ENCODE results near the gene CNOT10.
"Not testable (repeated sequence)": the region's sequence is repeated elsewhere in the genome, so short reads cannot be mapped to it uniquely, and the experiment has no call there.

Gene CNOT10

GRCh38 chr3:32646761-32647160 is 38.2 kb upstream of the CNOT10 start:
- Histone ChIP-seq H3K27me3 (ENCODE audit: low read length) (no peaks in the 10 kb centered on the region), H3K36me3 (ENCODE audit: low read length) (no peaks in the 10 kb centered on the region), H3K4me3 (ENCODE audit: insufficient read depth, low read length, poor library complexity, severe bottlenecking) (no peak overlapping the region), H2AFZ (ENCODE audit: low read depth, low read length, severe bottlenecking) (no peak overlapping the region), H3K4me2 (ENCODE audit: low read depth, low read length, poor library complexity, severe bottlenecking) (no peak overlapping the region), H3K79me2 (ENCODE audit: insufficient read depth, low read length) (no peaks in the 10 kb centered on the region), H3K9ac (ENCODE audit: low read length) (no peak overlapping the region), H3K9me3 (ENCODE audit: insufficient read depth, low read length) (no peaks in the 10 kb centered on the region), H3F3A (ENCODE audit: insufficient read depth) (no peaks in the 10 kb centered on the region), H3K9me2 (replicated peaks; ENCODE audit: insufficient read depth, low read length) (no peaks in the 10 kb centered on the region), H3K27ac (ENCODE audit: low read depth, low read length) (no peak overlapping the region), H4K20me1 (ENCODE audit: low read depth, low read length) (no peaks in the 10 kb centered on the region)
- TF ChIP-seq EZH2phosphoT487 (conservative IDR thresholded peaks at IDR 0.05; ENCODE audit: low read length): no peak
- TF ChIP-seq CTCF (IDR thresholded peaks at IDR 0.05; ENCODE audit: insufficient read depth, low read length, poor library complexity, severe bottlenecking): no peak

GRCh38 chr3:32652337-32653100 is 32.5 kb upstream of the CNOT10 start:
- H3K4me2 ChIP-seq (ENCODE audit: low read depth, low read length, poor library complexity, severe bottlenecking); H4K20me1 ChIP-seq (ENCODE audit: low read depth, low read length); H3K9me2 ChIP-seq (replicated peaks; ENCODE audit: insufficient read depth, low read length); H3K36me3 ChIP-seq (ENCODE audit: low read length); H3F3A ChIP-seq (ENCODE audit: insufficient read depth); H3K4me3 ChIP-seq (ENCODE audit: insufficient read depth, low read length, poor library complexity, severe bottlenecking); H3K27ac ChIP-seq (ENCODE audit: low read depth, low read length); H3K27me3 ChIP-seq (ENCODE audit: low read length); H3K79me2 ChIP-seq (ENCODE audit: insufficient read depth, low read length); H3K9me3 ChIP-seq (ENCODE audit: insufficient read depth, low read length); H2AFZ ChIP-seq (ENCODE audit: low read depth, low read length, severe bottlenecking); H3K9ac ChIP-seq (ENCODE audit: low read length): not testable (repeated sequence)

GRCh38 chr3:32655167-32655566 is 29.8 kb upstream of the CNOT10 start:
- H3K4me2 ChIP-seq (ENCODE audit: low read depth, low read length, poor library complexity, severe bottlenecking): no peak overlapping the region
- H3K79me2 ChIP-seq (ENCODE audit: insufficient read depth, low read length): no peaks in the 10 kb centered on the region
- no peaks in the 10 kb centered on the region for H3K9me3 ChIP-seq (ENCODE audit: insufficient read depth, low read length)
- H2AFZ ChIP-seq (ENCODE audit: low read depth, low read length, severe bottlenecking): no peak overlapping the region
- H3K4me3 ChIP-seq (ENCODE audit: insufficient read depth, low read length, poor library complexity, severe bottlenecking): no peak overlapping the region
- no peaks in the 10 kb centered on the region for H3K9me2 ChIP-seq (replicated peaks; ENCODE audit: insufficient read depth, low read length)
- no peaks in the 10 kb centered on the region for H4K20me1 ChIP-seq (ENCODE audit: low read depth, low read length)
- H3K27me3 ChIP-seq (ENCODE audit: low read length): no peaks in the 10 kb centered on the region
- no peaks in the 10 kb centered on the region for H3K36me3 ChIP-seq (ENCODE audit: low read length)
- H3K9ac ChIP-seq (ENCODE audit: low read length): no peak overlapping the region
- no peaks in the 10 kb centered on the region for H3F3A ChIP-seq (ENCODE audit: insufficient read depth)
- no peak overlapping the region for H3K27ac ChIP-seq (ENCODE audit: low read depth, low read length)
- TF ChIP-seq CTCF (IDR thresholded peaks at IDR 0.05; ENCODE audit: insufficient read depth, low read length, poor library complexity, severe bottlenecking): no peak
- TF ChIP-seq EZH2phosphoT487 (conservative IDR thresholded peaks at IDR 0.05; ENCODE audit: low read length): no peak

GRCh38 chr3:32660634-32661033 is 24.4 kb upstream of the CNOT10 start:
- H3K9ac ChIP-seq (ENCODE audit: low read length): no peak overlapping the region
- H3K36me3 ChIP-seq (ENCODE audit: low read length): no peaks in the 10 kb centered on the region
- TF ChIP-seq CTCF (IDR thresholded peaks at IDR 0.05; ENCODE audit: insufficient read depth, low read length, poor library complexity, severe bottlenecking) (no peak), EZH2phosphoT487 (conservative IDR thresholded peaks at IDR 0.05; ENCODE audit: low read length) (no peak)
- H3K79me2 ChIP-seq (ENCODE audit: insufficient read depth, low read length): no peaks in the 10 kb centered on the region
- H3K27me3 ChIP-seq (ENCODE audit: low read length): no peaks in the 10 kb centered on the region
- H2AFZ ChIP-seq (ENCODE audit: low read depth, low read length, severe bottlenecking): no peak overlapping the region
- no peaks in the 10 kb centered on the region for H3K9me3 ChIP-seq (ENCODE audit: insufficient read depth, low read length)
- H3K4me3 ChIP-seq (ENCODE audit: insufficient read depth, low read length, poor library complexity, severe bottlenecking): no peak overlapping the region
- H3K9me2 ChIP-seq (replicated peaks; ENCODE audit: insufficient read depth, low read length): no peaks in the 10 kb centered on the region
- H4K20me1 ChIP-seq (ENCODE audit: low read depth, low read length): no peaks in the 10 kb centered on the region
- no peak overlapping the region for H3K4me2 ChIP-seq (ENCODE audit: low read depth, low read length, poor library complexity, severe bottlenecking)
- H3F3A ChIP-seq (ENCODE audit: insufficient read depth): no peaks in the 10 kb centered on the region
- H3K27ac ChIP-seq (ENCODE audit: low read depth, low read length): no peak overlapping the region
